CD1c-positive myeloid dendritic cell (primary cell): ENCODE results near the gene LRIT1.
"Not testable (repeated sequence)": the region's sequence is repeated elsewhere in the genome, so short reads cannot be mapped to it uniquely, and the experiment has no call there.

Experiments
- DNase-seq: peaks from one replicate; pipeline ENCODE4 v3.0.0-alpha.2; 2016; ENCODE audit errors: extremely low spot score

The LRIT1 gene, protein sequence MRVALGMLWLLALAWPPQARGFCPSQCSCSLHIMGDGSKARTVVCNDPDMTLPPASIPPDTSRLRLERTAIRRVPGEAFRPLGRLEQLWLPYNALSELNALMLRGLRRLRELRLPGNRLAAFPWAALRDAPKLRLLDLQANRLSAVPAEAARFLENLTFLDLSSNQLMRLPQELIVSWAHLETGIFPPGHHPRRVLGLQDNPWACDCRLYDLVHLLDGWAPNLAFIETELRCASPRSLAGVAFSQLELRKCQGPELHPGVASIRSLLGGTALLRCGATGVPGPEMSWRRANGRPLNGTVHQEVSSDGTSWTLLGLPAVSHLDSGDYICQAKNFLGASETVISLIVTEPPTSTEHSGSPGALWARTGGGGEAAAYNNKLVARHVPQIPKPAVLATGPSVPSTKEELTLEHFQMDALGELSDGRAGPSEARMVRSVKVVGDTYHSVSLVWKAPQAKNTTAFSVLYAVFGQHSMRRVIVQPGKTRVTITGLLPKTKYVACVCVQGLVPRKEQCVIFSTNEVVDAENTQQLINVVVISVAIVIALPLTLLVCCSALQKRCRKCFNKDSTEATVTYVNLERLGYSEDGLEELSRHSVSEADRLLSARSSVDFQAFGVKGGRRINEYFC

DNA sequence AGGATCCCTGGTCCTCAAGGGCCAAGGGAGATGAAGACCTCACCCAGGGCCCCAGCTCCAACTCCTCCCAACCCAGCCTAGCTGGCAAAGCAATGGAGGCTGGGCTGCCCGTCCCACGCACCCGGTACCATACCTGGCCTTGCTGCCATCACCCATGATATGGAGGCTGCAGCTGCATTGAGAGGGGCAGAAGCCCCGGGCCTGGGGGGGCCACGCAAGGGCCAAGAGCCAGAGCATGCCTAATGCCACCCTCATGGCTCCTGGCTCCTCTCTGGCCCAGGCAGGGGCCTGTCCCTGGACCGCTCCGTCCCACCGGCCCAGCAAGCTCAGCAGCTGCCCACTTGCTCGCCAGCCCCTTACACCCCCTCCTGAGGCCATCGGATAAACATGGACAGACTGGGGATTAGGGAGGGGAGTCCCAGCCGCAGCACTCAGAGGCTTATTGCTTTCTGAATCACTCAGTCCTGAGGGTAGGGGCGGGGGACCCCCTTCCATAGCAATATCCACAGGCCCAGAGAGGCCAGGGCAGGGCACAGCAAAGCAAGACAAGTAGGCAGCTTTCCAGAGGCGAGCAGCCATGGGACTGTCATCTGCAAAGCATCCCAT, at the start of gene LRIT1:
TSS of gene LRIT1 (minus strand) at position 362 of the 606 bp plus-strand sequence. CDS start at position 255, 107 bp downstream.
- no peak for DNase-seq

DNA sequence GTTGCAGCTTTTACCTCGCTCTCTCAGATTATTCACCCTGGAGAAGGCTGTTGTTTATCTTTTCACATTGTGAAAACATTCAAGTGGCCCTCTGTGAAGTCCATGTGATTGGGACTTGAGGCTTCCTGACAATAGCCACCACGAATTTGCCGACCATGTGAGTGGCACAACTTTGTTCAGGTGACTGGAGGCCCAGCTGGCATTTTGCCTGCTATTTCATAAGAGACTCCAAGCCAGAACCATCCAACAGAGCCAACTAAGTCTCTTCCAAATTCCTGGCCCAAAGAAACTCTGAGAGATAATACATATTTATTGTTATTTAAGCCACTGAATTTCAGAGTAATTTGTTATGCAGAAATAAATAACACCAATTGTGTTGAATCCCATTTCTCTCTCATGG, 48.9 kb upstream of the LRIT1 start:
- DNase-seq = no peak

DNA sequence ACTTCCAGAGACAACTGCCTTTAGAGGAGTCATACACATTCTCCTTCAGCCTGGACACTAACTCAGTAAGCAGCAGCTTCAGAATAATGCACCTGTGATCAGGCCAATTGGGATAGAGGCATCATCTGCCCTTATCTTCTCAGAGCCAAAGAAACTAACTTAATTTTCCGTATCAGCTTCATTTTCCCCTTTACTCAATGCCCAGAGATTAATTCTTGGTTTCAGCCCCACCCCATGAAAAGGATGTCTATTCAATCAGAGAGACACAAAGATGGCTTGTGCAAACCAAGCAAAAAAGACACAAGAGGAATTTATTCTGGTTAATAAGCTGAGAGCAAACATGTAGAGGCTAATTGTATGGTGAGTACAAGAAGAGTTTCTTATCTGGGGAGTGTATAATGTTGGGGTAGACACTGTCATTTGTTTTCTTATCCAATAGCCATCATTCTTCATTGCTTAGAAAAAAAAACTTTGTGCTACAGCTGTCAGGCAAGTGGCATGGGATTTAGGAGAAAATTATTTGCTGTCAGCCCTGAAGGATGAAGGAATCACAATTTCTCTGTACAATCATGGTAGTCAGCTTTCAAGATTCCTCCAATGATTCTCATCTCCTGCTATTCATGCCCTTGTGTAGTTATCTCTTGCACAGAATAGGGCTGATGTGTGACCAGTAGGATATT, 48.3 kb upstream of the LRIT1 start:
- DNase-seq = no peak

DNA sequence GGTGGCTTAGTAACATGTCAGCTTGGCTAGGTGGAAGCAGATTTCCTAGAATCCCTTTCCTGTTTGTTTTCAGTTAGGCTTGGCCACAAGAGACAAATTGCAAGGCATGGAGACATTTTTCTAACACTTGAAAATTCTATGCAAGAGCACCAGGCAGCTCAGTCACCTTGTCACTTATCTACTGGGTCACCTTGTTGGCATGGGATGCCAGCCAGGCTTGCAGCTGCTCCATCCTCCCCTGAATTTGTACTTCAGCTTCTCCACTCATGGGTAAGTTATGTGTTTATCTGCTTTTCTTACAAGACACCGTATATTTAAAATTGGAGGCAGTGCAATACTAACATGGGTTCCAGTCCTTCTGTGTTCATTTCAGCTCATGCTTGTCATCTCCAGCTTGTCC, 46.8 kb upstream of the LRIT1 start:
- DNase-seq = no peak

DNA sequence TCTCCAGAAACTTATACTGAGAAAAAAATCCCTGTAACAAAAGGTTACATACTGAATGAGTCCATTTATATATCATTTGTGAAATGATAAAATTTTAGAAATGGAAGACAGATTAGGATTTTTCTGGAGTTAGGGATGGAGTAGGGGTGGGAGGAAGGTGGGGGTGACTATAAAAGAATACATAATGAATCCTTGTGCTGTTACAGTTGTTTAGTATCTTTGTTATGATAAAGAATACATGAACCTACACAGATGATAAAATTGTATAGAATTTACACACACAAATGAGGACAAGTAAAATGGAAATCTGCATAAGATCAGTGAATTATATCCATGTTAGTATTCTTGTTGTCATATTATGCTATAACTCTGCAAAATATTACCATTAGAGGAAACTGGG, 45.3 kb upstream of the LRIT1 start:
- DNase-seq = no peak

DNA sequence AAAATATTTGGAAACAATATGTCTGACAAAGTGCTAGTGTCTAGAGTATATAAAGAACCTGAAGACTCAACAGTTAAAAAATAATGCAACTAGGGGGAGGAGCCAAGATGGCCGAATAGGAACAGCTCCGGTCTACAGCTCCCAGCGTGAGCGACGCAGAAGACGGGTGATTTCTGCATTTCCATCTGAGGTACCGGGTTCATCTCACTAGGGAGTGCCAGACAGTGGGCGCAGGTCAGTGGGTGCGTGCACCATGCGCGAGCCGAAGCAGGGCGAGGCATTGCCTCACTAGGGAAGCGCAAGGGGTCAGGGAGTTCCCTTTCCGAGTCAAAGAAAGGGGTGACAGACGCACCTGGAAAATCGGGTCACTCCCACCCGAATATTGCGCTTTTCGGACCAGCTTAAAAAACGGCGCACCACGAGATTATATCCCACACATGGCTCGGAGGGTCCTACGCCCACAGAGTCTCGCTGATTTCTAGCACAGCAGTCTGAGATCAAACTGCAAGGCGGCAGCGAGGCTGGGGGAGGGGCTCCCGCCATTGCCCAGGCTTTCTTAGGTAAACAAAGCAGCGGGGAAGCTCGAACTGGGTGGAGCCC, 38.6 kb upstream of the LRIT1 start:
- DNase-seq = not testable (repeated sequence)

DNA sequence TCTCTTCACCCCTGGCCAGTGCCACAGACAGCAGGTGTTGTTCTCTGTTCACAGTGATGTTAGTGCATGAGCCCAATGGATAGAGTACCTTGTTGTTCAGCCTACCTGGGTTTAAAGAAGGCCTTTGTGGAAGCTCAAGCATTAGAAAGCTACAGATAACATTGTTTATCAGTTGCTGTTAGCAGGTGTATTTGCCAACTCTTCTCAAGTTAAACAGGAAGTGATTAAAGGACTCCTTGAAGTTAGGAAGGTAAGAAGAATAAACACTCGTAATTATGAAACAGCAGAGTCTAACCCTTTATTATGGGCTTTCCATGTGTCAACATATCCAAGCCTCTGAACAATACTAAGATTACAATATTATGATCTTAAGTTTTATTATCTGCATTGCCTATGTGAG, 29.4 kb upstream of the LRIT1 start:
- DNase-seq = no peak

DNA sequence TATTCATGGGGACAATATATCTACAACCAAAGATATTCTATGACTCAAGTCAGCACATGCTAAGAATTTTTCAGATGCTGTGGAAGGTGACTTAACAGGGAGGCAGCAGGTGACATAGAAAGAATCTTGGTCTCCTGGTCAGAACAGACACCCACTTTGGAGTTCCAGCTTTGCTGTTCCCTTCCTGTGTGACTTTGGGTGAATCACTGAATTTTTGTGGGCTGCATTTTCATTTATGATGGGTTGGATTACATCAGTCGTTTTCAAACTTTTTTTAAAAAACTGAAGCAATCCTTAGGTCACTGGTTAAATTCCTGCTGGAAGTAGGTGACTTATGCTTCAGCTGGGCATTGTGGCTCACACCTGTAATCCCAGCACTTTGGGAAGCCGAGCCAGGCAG, 28.4 kb upstream of the LRIT1 start:
- no peak for DNase-seq

DNA sequence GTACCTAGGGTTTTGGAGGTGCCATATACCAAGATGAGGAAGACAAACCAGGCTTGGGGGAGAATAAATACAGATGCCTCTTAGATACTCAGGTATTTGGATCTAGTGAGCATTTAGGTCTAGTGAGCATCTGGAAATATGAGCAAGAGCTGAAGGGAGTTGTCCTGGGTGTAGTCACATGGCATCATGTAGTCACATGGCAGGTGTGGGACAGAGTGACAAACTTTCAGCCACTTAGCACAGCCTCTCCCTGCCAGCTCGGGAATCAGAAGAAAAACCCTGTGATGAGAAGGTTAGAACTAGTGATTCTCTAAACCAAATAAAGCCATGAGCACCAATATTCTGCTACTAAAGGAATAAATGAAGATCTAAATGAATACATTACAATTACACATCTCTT, 27.8 kb upstream of the LRIT1 start:
- no peak for DNase-seq

DNA sequence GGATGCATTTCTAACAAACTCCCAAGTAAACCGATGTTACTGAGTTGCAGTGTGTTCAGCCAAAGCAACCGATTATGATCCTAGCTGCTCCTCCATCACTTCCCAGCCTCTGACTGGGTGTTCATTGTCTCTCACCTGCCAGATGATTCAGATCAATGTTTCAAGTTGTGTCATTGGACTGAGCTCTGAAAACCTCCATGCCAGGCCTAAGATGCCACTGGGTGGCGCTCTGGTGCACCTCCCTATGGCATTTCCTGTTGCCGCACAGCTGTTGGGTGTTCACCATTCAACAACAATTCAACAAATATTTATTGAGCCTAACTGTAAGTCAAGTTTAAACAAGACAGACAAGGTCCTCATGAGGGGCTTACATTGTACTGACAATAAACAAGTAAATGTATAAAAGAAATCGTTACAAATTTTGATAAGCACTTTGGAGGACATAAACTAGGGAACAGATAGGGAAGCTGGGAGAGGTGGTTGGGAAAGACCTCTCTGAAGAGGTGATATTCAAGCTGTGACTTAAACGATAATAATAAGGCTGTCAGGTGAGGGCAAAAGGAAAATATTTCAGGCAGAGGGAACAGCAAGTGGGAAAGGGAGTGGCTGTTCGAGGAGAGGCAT, 26.3 kb upstream of the LRIT1 start:
- peak; percentile 63 for DNase-seq

DNA sequence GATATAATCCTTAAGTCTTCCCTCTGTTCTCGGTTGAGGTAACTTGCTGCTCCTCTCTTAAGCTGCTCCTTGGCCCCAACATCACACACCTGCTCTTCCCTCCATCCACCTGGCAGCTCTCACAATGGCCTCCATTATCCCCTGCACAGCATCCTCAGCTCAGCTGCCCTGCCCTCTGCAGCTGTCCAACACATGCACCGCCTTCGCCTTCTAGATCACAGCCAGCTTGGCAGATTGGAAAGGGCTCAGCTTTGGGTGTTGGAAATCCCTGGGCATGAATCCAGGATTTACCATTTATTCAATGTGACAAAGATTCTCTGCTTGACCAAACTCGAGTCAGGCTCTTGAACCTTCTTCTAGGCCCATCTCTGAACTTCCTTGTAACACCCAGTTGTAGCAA, 24.1 kb upstream of the LRIT1 start:
- no peak for DNase-seq

DNA sequence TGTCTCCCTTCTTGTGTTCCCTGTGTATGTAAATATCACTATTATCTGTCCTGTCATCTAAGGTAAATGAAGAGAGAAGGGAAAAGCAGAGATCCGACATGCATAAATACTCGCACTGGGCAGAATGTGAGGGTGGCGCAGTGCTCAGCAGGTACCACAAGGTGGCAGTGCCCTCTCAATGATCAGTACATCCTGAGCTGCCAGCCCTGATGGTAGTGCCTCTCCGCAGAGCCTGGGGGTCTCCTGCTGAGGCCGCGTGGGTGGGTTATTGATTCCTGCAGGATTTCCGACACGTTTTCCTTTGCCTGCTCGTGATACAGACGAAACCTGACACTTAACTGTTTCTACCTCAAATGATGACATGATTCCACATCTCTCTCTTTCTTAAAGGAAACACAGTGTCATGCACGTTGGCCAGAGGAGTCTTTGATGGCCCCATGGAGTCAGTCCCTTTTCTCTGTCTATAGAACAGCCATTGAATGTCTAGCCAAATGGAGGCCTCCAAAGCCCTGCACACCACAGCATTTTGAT, 23.3 kb upstream of the LRIT1 start:
- peak; percentile 57 for DNase-seq

DNA sequence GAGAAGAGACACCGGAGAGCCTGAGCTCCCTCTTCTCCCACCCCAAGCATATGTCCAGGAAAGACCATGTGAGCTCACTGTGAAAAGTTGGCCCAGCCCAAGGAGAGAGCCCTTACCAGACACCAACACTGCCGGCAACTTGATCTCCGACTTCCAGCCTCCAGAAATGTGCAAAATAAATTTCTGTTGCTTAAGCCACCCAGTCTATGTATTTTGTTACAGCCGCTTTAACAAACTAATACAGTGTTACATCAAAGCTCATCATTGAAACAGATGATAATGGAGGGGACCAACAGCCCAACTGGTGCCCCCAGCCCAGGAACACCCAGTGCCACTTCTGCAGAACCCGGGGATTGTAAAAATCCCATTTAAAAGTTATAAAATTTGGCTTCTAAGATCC, 22.4 kb upstream of the LRIT1 start:
- no peak for DNase-seq

DNA sequence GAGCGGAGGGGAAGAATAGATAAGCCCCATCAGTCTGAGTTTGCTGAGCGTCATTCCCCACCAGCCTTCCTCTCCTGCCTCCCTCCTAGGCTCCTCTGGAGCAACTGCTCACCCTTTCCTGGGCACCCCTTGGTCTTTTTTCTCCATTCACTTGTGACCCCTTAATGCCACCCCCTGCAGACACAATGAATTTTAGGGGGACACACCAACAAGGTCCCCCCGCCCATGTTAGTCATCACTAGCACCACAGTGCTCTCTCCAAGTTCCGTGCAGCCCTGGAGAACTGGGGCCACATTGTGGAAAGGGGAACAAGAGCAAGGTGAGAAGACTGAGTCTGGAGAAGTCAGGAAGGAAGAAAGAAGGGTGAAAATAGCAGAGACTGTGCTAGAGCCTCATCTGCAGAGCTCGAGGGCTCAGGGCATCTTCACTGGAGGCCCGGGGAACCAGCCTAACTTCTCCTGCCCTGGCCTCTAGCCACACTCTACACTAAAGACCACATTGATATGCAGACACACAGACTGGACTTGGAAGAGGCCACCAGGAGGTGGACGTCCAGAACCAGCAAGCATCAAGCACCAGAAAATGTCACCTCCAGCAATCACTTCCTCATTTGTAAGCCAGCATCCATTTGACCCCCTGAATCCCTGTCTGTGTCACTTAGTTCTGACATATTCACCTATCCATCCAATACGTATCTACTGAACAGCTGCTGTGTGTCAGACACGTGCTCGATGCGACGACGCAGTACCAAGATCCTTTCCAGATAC, 21.0 kb upstream of the LRIT1 start:
- DNase-seq = no peak

DNA sequence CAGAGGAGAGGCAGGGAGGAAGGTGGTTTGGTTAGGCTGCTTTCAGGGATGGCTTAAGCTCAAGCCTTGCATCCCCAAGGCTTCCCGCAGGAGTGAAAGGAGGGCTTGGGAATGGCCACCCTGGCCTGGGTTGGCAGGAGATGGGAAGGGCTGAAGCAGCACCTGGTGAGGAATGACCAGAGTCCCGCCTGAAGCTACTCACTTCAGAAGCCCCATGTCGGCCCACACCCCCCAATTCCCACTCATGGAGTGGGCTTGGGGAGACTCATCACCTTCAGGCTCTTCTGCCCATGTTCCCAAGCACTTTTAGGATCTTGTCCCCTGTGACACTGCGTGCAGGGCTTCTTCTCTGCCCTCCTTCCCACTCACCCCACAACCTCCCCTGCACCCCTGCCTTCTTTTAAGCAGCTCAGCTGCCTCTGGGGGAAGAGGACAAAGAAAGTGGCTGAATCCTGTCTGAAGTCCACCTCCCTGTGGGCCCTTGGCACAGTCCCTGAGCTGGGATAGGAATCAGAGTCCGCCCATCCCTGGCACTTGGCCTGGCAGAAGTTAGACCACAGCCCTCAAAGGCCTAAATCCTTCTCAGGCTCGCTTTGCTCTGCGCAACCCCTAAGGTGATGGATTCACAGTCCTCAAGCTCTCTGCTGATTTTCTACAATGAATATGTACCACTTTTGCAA, 20.0 kb upstream of the LRIT1 start:
- DNase-seq = no peak

DNA sequence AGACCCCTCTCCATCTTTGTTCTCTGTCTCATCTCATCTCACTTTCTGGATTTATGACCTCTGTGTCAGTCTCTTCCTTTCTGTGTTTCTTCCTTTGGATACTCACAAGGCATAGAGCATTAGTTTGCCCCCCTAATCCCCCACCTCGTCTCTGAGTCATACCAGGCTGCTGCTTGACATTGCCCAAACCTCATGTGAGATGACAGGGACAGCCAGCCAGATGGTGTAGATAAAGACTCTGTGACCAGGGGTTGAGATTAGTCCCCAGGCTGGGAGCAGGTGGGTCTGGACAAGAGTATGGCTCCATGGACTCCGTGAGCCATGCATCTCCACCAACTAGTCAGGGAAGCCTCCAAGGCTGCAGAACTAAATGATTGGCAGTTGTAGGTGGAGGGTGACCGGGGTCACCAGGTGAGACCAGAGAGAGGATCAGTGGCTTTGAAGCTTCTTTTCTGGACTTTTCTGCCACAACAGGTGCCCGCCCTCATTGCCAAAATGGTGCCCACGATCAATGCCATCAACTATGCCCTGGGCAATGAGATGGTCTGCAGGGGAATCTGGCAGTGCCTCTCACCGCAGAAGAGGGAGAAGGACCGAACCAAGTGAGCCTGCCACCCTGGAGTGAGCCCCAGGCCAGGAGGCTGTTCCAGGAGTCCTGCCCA, 16.8 kb upstream of the LRIT1 start:
- no peak for DNase-seq

DNA sequence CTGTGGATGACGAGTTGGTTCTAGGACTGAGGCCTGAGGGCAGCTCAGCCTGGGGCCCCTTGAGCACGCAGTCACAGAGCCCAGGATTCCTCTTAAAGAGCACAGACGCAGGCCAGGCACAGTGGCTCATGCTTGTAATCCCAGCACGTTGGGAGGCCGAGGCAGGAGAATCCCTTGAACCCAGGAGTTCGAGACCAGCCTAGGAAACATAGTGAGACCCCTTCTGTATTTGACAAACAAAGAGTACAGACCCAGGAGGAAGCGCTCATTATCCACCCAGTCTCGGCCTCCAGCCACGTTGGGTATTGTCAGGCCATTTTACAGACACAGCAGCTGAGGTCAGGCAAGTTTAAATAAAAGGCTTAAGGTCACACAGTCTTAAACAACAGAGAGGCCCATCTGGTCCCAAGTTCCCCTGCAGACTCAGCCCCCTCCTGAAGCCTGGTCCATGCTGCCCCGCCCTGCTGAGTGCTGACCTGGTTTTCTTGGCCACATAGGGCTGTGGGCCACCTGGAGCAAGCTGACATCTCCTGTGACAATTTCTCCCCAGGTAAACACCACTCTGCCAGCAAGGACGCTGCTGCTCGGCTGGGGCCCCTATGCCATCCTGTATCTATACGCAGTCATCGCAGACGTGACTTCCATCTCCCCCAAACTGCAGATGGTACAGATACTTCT, 16.1 kb upstream of the LRIT1 start:
- DNase-seq = no peak

DNA sequence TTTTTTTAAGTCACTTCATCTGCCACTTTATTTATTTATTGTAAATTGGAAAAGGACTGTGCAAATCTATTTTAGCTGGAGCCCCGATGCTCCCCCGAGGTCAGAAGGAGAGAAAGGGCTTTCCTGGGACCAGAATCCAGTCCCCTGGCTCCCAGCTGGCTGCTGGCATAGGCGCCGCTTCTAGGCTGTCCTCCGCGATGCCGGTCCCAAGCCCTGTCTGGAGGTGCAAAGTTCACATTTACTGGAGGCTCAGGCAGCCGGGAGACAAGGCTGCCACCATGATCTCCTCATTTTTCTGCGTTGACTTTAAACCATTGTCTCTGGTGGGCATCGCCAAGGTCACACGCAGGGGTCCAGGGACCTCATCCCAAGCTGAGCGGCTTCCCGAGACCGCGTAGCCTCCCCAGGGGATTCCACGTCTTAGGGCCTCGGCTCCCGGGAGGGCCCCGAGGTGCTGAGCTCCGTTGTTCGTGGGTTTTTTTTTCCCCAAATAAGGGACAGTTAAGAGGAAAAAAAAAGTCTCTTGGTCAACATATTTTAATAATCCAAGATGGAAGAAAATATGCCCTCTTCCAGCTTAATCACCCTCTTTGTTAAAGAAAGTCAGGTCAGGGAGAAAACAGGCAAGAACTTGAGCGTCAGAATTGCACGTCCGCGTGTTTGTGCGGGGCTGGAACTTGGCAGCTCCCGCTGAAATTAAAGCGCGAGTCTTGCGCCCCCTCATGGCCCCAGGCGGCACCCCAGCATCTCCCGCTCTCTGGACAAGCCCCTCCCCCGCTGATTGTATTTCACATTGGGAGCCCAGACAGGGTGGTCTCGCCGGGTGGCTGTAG, 15.4 kb upstream of the LRIT1 start:
- DNase-seq = peak; percentile 24
